ENCODE measurements around the gene ZNF84. TPM values are rescaled to one million over a fixed set of nuclear protein-coding genes. Genes with fewer than 3 reads are reported as not detected.

ZNF84 gene
- total and polyA plus RNA-seq, 2 of the 8 experiments (the other 6 are each of a cell fraction or from before 2014, with no cell fraction given): 8.9 to 34.0 TPM

DNA sequence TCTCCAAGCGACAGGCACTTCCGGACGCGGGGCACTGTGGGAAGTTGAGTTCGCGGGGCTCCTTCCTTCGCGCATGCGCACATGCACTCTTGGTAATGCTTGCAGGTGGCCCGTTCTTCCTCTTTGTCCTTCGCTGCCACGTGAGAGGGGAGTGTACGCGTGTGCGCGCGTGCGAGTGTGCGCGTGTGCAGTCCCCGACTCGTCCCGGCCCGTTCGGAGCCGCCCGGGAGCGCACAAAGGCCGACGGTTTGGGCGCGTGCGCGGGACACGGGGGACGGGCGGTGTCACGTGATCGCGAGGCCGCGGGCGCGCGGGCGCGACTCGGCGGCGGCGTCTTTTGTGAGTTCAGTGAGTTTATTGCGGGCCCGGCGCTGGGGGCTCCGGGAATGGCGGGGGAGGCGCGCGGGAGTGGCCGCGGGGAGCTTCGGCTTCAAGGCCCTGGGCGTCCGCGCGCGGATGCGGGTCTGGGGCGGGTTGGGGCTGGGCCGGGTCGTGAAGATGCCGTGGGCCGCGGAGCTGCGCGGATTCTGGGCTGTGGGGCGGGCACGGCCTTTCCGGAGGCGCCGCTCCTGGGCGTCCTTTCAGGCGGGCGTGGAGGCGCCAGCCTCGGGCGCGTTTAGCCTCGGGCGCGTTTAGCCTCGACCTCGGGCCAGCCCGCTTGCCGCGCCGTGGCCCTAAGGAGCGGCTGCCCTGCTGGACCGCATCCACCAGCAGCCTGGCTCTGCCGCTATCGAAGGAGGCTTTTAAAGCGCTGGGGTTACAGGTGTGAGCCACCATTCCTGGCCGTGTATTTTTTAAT lies at the start of gene ZNF84 (continued):
- TF ChIP-seq GABPA (IDR thresholded peaks at IDR 0.05; ENCODE audit: borderline replicate concordance, insufficient read depth, low read length) (peak; percentile 75; the same call in 1 of the 2 replicates), POLR2AphosphoS5 (IDR thresholded peaks at IDR 0.05; ENCODE audit: low read depth, low read length) (peak; percentile 81), RFX5 (IDR thresholded peaks at IDR 0.05; ENCODE audit: borderline replicate concordance, low read depth, low read length) (no peak), EGR1 (IDR thresholded peaks at IDR 0.05; ENCODE audit: borderline replicate concordance, low read depth, low read length) (0 out of 2 replicates have a peak, but pooled peaks have one; percentile 48), HDAC6 (IDR thresholded peaks at IDR 0.05; ENCODE audit: low read depth, low read length) (no peak), SIRT6 (IDR thresholded peaks at IDR 0.05; ENCODE audit: low read length) (no peak), RXRA (IDR thresholded peaks at IDR 0.05; ENCODE audit: insufficient read depth, low read depth, low read length) (no peak), MAFK (IDR thresholded peaks at IDR 0.05; ENCODE audit: low read depth, low read length) (no peak), TCF12 (IDR thresholded peaks at IDR 0.05; ENCODE audit: low read depth, low read length) (no peak), NANOG (IDR thresholded peaks at IDR 0.05; ENCODE audit: insufficient read depth, low read depth, low read length, poor library complexity, severe bottlenecking) (no peak), ZNF274 (IDR thresholded peaks at IDR 0.05; ENCODE audit: borderline replicate concordance, extremely low read depth, low read length) (no peak), JUN (IDR thresholded peaks at IDR 0.05; ENCODE audit: low read depth, low read length) (no peak), SAP30 (IDR thresholded peaks at IDR 0.05; ENCODE audit: insufficient read depth, insufficient replicate concordance, low read length) (no peak), CBX5 (IDR thresholded peaks at IDR 0.05; ENCODE audit: low read depth, low read length) (no peak), KDM1A (IDR thresholded peaks at IDR 0.05; ENCODE audit: borderline replicate concordance, low read length) (0 out of 2 replicates have a peak, but pooled peaks have one; percentile 15), PHF8 (conservative IDR thresholded peaks at IDR 0.05; ENCODE audit: low read depth, low read length) (peak; percentile 95), RNF2 (IDR thresholded peaks at IDR 0.05; ENCODE audit: borderline replicate concordance, low read depth, low read length, missing control alignments, poor library complexity, severe bottlenecking) (no peak), SP4 (IDR thresholded peaks at IDR 0.05; ENCODE audit: low read length) (no peak), EZH2 (IDR thresholded peaks at IDR 0.05; ENCODE audit: low read depth, low read length, severe bottlenecking) (no peak), GTF2F1 (IDR thresholded peaks at IDR 0.05; ENCODE audit: borderline replicate concordance, low read depth, low read length) (peak; percentile 63; the same call in 1 of the 2 replicates)
- TF ChIP-seq, protein P1, sequence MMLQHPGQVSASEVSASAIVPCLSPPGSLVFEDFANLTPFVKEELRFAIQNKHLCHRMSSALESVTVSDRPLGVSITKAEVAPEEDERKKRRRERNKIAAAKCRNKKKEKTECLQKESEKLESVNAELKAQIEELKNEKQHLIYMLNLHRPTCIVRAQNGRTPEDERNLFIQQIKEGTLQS (IDR thresholded peaks at IDR 0.05; ENCODE audit: insufficient read depth, low read depth, low read length): no peak
- TF ChIP-seq, protein P2, sequence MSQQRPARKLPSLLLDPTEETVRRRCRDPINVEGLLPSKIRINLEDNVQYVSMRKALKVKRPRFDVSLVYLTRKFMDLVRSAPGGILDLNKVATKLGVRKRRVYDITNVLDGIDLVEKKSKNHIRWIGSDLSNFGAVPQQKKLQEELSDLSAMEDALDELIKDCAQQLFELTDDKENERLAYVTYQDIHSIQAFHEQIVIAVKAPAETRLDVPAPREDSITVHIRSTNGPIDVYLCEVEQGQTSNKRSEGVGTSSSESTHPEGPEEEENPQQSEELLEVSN (IDR thresholded peaks at IDR 0.05): peak; percentile 87

All from H1 (cell line).